Breast epithelium (tissue), 4 donors: ENCODE results near the gene G6PD. TPM values are rescaled to one million over a fixed set of nuclear protein-coding genes. Genes with fewer than 3 reads are reported as not detected.

Source experiments
- DNase-seq, 2 donors: peaks; one replicate each; pipeline ENCODE4 v3.0.0-alpha.2; 2019; ENCODE audit warnings: low spot score in 2 of 2
- H3K27ac ChIP-seq, 2 donors: fragments of 200-600 bp; sonication (generic) in 1 of 2; one replicate each; pipeline ENCODE4 v1.5.1; 2016 to 2019; ENCODE audit warnings: mild to moderate bottlenecking in 1 of 2
- H3K27me3 ChIP-seq, 2 donors: fragments of 200-600 bp; sonication (generic) in 1 of 2; one replicate each; pipeline versions ENCODE4 v1.5.1 to v1.6.0; 2017 to 2019; ENCODE audit warnings: control low read depth in 1 of 2, mild to moderate bottlenecking in 1 of 2
- H3K36me3 ChIP-seq: fragments of 200-600 bp; one replicate; pipeline ENCODE4 v1.5.1; 2019
- H3K4me1 ChIP-seq, 2 donors: fragments of 200-600 bp; sonication (generic); one replicate each; pipeline ENCODE4 v1.5.1; 2016 to 2019; ENCODE audit warnings: control low read depth in 1 of 2
- H3K4me3 ChIP-seq, 3 donors: fragments of 200-600 bp; sonication (generic); 1 replicate in 2 of 3; 2 replicates in 1 of 3; pipeline ENCODE4 v1.5.1; 2016 to 2019; ENCODE audit warnings: mild to moderate bottlenecking in 3 of 3, moderate library complexity in 2 of 3
- H3K9me3 ChIP-seq, 2 donors: fragments of 200-600 bp; sonication (generic) in 1 of 2; one replicate each; pipeline ENCODE4 v1.5.1; 2016 to 2019; ENCODE audit warnings: control low read depth in 1 of 2
- CTCF ChIP-seq, 3 donors: fragments of 450-650 bp; IDR thresholded peaks; one replicate each; pipeline ENCODE4 v1.5.1; 2016 to 2017; ENCODE audit warnings: antibody characterized with exemption in 3 of 3, mild to moderate bottlenecking in 3 of 3, moderate library complexity in 3 of 3
- POLR2A ChIP-seq: fragments of 450-650 bp; IDR thresholded peaks from one replicate; pipeline ENCODE4 v1.6.1; 2016; ENCODE audit warnings: antibody characterized with exemption, mild to moderate bottlenecking, moderate library complexity
- POLR2AphosphoS5 ChIP-seq, 3 donors: sonication (generic); formaldehyde crosslinking; IDR thresholded peaks; one replicate each; pipeline ENCODE4 v1.6.1; 2017; ENCODE audit warnings: antibody characterized with exemption in 3 of 3
- intact Hi-C: fragments of 100-400 bp; cut with DNase I; formaldehyde crosslinking; loops from one replicate; pipeline ENCODE4 v1.15.1; 2023; ENCODE audit warnings: low total_unique reads
- total RNA-seq, 3 donors: library from RNA; depleted of rRNA; stranded (reverse); fragments of >200 nt; gene quantifications; one replicate each; pipeline ENCODE4 v1.1.0, GENCODE V29; 2016

Gene G6PD
- total RNA-seq, 3 donors from 2014 or later, result 25.6 to 45.2 (median 38.2) TPM

DNA sequence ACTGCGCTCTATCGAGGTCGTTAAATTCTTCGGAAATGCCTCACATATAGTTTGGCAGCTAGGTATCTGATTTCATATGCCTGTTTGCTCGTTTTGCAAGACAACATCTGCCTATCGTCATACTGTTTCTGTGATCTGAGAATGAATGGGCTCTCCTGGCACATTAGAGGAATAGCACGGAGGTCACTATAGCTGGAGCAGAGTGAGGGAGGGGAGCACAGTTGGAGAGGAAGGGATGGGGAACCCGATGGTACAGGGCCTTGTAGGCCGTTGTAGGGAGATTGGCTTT, 1.3 kb upstream of the G6PD start:
- H3K9me3 ChIP-seq, result no peaks in the 10 kb centered on the region
- DNase-seq, result no peak
- peak overlapping the region; percentile 57 to 72 (median 65) for H3K4me3 ChIP-seq
- intact Hi-C loops, result no loop called here
- H3K4me1 ChIP-seq, result no peaks in the 10 kb centered on the region
- H3K27me3 ChIP-seq, result peaks cover 0 to 21% of the 10 kb centered on the region in 2 donors
- H3K27ac ChIP-seq, result peak overlapping the region; percentile 85 to 87
- no peaks in the 10 kb centered on the region for H3K36me3 ChIP-seq
- TF ChIP-seq CTCF (IDR thresholded peaks at IDR 0.05) (no peak), POLR2A (no peak), POLR2AphosphoS5 (IDR thresholded peaks at IDR 0.05) (no peak)

DNA sequence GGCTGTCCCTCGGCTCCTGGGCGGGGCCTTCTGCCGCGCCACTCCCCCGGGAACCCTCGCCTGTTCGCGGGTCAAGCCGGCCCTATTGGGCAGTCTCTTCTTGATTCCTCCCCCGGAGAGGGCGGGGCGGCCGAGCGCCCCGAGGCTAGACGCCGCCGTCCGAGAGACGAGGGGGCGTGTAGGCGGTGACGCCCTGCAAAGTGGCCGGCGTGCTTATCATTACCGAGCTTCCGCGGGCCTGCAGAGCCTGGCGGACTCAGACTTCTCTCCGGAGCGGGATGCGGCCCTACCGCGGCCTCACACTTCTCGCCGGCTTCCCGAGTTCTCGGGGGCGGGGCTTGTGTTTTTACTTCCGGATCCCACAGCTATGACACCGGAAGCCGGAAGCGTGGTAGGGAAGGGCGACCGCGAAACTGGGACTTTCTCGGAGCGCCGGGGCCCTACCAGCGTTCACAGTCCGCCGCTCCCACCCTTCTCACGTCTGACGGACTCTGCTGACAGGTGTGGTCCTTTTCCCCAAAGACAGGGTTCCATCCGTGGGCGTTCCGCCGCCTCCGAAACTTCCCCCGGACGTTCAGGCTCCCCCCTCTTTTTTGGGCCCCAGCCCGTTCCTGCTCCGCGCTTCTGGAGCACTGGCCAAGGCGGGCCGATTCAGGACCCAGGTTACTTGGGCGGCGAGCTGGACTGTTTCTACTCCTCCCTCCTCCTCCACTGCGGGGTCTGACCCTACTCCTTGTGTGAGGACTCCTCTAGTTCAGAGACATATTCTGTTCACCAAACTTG, 790 bp upstream of the G6PD start, which contains the start of gene IKBKG:
Gene IKBKG, plus strand, starts transcription at position 376 of the 783 bp plus-strand sequence. CDS start 4,383 bp downstream, outside the sequence.
- Histone ChIP-seq H3K9me3 (no peaks in the 10 kb centered on the region), H3K27ac (peak within 1 kb of the TSS; percentile 85 to 87), H3K36me3 (no peaks in the 10 kb centered on the region), H3K4me1 (no peaks in the 10 kb centered on the region), H3K4me3 (peak within 1 kb of the TSS; percentile 57 to 72 (median 65)), H3K27me3 (peaks cover 0 to 26% of the 10 kb centered on the region in 2 donors)
- intact Hi-C loops, result no loop called here
- DNase-seq, result peak; percentile 83 to 84
- peak; percentile 13 to 68 (median 62) for TF ChIP-seq POLR2AphosphoS5 (IDR thresholded peaks at IDR 0.05)
- peak; percentile 18 for TF ChIP-seq POLR2A
- TF ChIP-seq CTCF (IDR thresholded peaks at IDR 0.05), result no peak

DNA sequence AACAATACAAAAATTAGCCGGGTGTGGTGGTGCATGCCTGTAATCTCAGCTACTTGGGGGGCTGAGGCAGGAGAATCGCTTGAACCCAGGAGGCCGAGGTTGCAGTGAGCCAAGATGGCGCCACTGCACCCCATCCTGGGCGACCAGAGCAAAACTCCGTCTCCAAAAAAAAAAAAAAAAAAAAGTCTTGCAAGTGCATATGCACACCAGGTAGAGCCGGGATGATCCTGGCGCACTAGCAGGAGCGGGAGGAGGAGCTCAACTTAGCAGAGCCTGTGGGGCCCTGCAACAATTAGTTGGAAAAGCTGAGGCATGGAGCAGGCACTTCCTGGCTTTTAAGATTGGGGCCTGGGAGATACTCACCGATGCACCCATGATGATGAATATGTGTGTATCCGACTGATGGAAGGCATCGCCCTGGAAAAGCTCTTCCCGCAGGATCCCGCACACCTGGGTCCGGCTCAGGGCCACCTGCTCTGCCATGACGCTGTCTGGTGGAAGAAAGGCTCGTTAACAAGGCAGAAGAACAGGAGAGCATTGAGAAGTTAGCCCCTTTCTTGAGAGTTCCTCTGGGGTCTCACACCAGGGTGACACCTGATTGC, 872 bp downstream of the G6PD start:
- Histone ChIP-seq H3K27ac (no peak overlapping the region), H3K4me3 (peak overlapping the region; percentile 57 to 72 (median 65)), H3K9me3 (no peaks in the 10 kb centered on the region), H3K36me3 (no peaks in the 10 kb centered on the region), H3K27me3 (peaks cover 0 to 33% of the 10 kb centered on the region in 2 donors), H3K4me1 (no peaks in the 10 kb centered on the region)
- TF ChIP-seq POLR2A (no peak), CTCF (IDR thresholded peaks at IDR 0.05) (no peak), POLR2AphosphoS5 (IDR thresholded peaks at IDR 0.05) (no peak)
- intact Hi-C loops, result no loop called here
- DNase-seq, result no peak

DNA sequence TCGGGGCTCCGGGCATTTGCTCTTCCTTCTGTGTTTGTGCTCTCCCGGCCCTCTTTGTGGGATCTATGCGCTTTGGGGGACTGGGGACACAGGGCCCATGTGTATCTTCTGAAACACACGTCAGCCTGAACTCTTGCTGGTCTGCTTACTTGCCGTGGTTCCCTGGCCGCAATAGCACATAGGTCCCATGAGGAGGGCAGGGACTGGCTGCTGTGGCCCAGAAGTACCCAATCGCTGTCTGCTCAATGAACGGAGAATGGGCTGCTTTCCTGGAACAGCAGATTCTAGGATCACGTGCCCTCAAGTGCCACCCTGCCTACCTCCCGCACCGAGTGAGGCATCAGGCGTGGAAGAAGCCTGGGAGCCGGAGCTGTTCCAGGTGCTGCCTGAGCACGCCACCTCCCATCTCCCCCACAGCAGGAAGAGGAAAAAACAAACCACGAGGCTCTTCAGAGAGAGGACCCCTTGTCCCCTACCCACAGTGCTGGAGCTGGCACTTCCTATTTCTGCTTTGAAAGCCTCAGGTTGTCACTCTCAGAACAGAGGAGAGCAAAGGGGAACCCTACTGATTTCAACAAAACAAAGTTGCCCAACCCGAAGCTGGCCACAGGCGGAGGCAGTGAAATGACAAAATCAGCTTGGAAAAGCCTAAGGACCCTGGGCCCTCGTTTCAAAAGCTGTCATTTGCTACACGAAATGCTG, 3.8 kb downstream of the G6PD start:
- H3K27ac ChIP-seq, result peak overlapping the region; percentile 89 to 94
- DNase-seq, result no peak

More for the DNA sequence above, 3.8 kb downstream of the G6PD start:
- Histone ChIP-seq H3K4me3 (peak overlapping the region in 2 of 3 donors; percentile 4 to 29), H3K4me1 (no peaks in the 10 kb centered on the region), H3K27me3 (peaks cover 0 to 40% of the 10 kb centered on the region in 2 donors), H3K9me3 (no peaks in the 10 kb centered on the region), H3K36me3 (no peaks in the 10 kb centered on the region)
- intact Hi-C loops, result no loop called here
- TF ChIP-seq CTCF (IDR thresholded peaks at IDR 0.05), result no peak
- TF ChIP-seq POLR2AphosphoS5 (IDR thresholded peaks at IDR 0.05), result no peak
- no peak for TF ChIP-seq POLR2A
